Ishikawa (cell line): ENCODE data around the gene NOTO.

Source experiments
- CEBPB ChIP-seq: IDR thresholded peaks from 2 replicates; pipeline ENCODE4 v1.6.1; 2012
- CREB1 ChIP-seq: IDR thresholded peaks from 2 replicates; pipeline ENCODE4 v1.6.1; 2012; ENCODE audit warnings: low read depth
- EP300 ChIP-seq: IDR thresholded peaks from 2 replicates; pipeline ENCODE4 v1.6.1; 2012; ENCODE audit warnings: borderline replicate concordance
- FOXM1 ChIP-seq: IDR thresholded peaks from 2 replicates; pipeline ENCODE4 v1.6.1; 2012; ENCODE audit warnings: low read depth, borderline replicate concordance
- MAX ChIP-seq: IDR thresholded peaks from 2 replicates; pipeline ENCODE4 v1.6.1; 2012
- REST ChIP-seq: IDR thresholded peaks from 2 replicates; pipeline ENCODE4 v1.6.1; 2012; ENCODE audit warnings: low read depth, mild to moderate bottlenecking
- TCF12 ChIP-seq: IDR thresholded peaks from 2 replicates; pipeline ENCODE4 v1.6.1; 2012; ENCODE audit warnings: low read depth

GRCh38 chr2:73232403-73233153 is 30.2 kb downstream of the NOTO start:
- TF ChIP-seq EP300: no peak
- TF ChIP-seq REST: no peak
- TF ChIP-seq CEBPB: no peak
- TF ChIP-seq CREB1: no peak
- TF ChIP-seq MAX: no peak
- no peak for TF ChIP-seq FOXM1
- no peak for TF ChIP-seq TCF12
